HG03280 (cell line): ENCODE results near the gene MCU.
"Not testable (repeated sequence)": the region's sequence is repeated elsewhere in the genome, so short reads cannot be mapped to it uniquely, and the experiment has no call there.

ENCODE experiments used
- ATAC-seq: cut with Tn5 transposase; IDR thresholded peaks from one replicate; pipeline ENCODE4 v1.9.1; 2021; ENCODE audit warnings: mild to moderate bottlenecking, moderate library complexity; ENCODE audit not compliant: unreplicated experiment

The MCU gene

GRCh38 chr10:72691863-72692743 is at the start of gene MCU:
TSS of gene MCU (plus strand) at chr10:72692143. CDS start at chr10:72692152, 9 bp downstream.
- peak; percentile 93 for ATAC-seq

- ATAC-seq = no peak
Observed at GRCh38 chr10:72642318-72642717, 49.6 kb upstream of the MCU start.

- no peak for ATAC-seq
Observed at GRCh38 chr10:72645263-72645858, 46.6 kb upstream of the MCU start.

- ATAC-seq = not testable (repeated sequence)
Observed at GRCh38 chr10:72646971-72647370, 45.0 kb upstream of the MCU start.

- ATAC-seq = no peak
Observed at GRCh38 chr10:72648301-72648700, 43.6 kb upstream of the MCU start.

- ATAC-seq = no peak
Observed at GRCh38 chr10:72649291-72649690, 42.7 kb upstream of the MCU start.

- no peak for ATAC-seq
Observed at GRCh38 chr10:72653383-72654096, 38.4 kb upstream of the MCU start.

- no peak for ATAC-seq
Observed at GRCh38 chr10:72654720-72655119, 37.2 kb upstream of the MCU start.

- no peak for ATAC-seq
Observed at GRCh38 chr10:72658696-72659400, 33.1 kb upstream of the MCU start.

GRCh38 chr10:72659694-72660093 is 32.2 kb upstream of the MCU start:
- ATAC-seq = no peak

- no peak for ATAC-seq
Observed at GRCh38 chr10:72660220-72660619, 31.7 kb upstream of the MCU start.

GRCh38 chr10:72661431-72661830 is 30.5 kb upstream of the MCU start:
- no peak for ATAC-seq

- ATAC-seq = no peak
Observed at GRCh38 chr10:72663971-72664370, 28.0 kb upstream of the MCU start.

- ATAC-seq = no peak
Observed at GRCh38 chr10:72665925-72666324, 26.0 kb upstream of the MCU start.

- no peak for ATAC-seq
Observed at GRCh38 chr10:72667207-72667864, 24.6 kb upstream of the MCU start.

GRCh38 chr10:72673280-72673679 is 18.7 kb upstream of the MCU start:
- no peak for ATAC-seq

- ATAC-seq = not testable (repeated sequence)
Observed at GRCh38 chr10:72674174-72674573, 17.8 kb upstream of the MCU start.

GRCh38 chr10:72679838-72680241 is 12.1 kb upstream of the MCU start:
- ATAC-seq = no peak

GRCh38 chr10:72682638-72683037 is 9.3 kb upstream of the MCU start:
- ATAC-seq = no peak

- no peak for ATAC-seq
Observed at GRCh38 chr10:72685264-72685921, 6.5 kb upstream of the MCU start.
